CD14-positive monocyte (primary cell): ENCODE results near the gene C2orf81. TPM values are rescaled to one million over a fixed set of nuclear protein-coding genes. Genes with fewer than 3 reads are reported as not detected.

Experiments
- DNase-seq, 3 donors: peaks; one replicate each; pipeline ENCODE4 v3.0.0-alpha.2; 2011 to 2022
- H2AFZ ChIP-seq: 2 replicates; pipeline ENCODE4 v1.6.0; 2012; ENCODE audit warnings: mild to moderate bottlenecking, low read depth, low read length, inconsistent platforms; ENCODE audit not compliant: insufficient read depth, poor library complexity, severe bottlenecking
- H3K27ac ChIP-seq, 2 donors: 1 replicate in 1 of 2; 2 replicates in 1 of 2; pipeline ENCODE4 v1.5.1; 2012 to 2013; ENCODE audit warnings: low read length in 2 of 2, control low read depth in 1 of 2, inconsistent platforms in 1 of 2, low read depth in 1 of 2, mild to moderate bottlenecking in 1 of 2
- H3K27me3 ChIP-seq, 2 donors: one replicate each; pipeline versions ENCODE4 v1.6.0 to v1.6.1; 2011 to 2013; ENCODE audit warnings: low read length in 2 of 2; ENCODE audit not compliant: control insufficient read depth in 2 of 2, insufficient read depth in 2 of 2
- H3K36me3 ChIP-seq, 2 donors: replicated peaks in 1 of 2; 1 replicate in 1 of 2; 2 replicates in 1 of 2; pipeline versions ENCODE4 v1.5.1 to v1.6.1; 2012 to 2013; ENCODE audit warnings: low read length in 2 of 2, control low read depth in 1 of 2, inconsistent platforms in 1 of 2, mild to moderate bottlenecking in 1 of 2; ENCODE audit not compliant: insufficient read depth in 2 of 2, control insufficient read depth in 1 of 2
- H3K4me1 ChIP-seq, 2 donors: 1 replicate in 1 of 2; 2 replicates in 1 of 2; pipeline versions ENCODE4 v1.5.1 to v1.6.1; 2012 to 2013; ENCODE audit warnings: low read length in 2 of 2, control low read depth in 1 of 2, inconsistent platforms in 1 of 2, mild to moderate bottlenecking in 1 of 2, moderate library complexity in 1 of 2; ENCODE audit not compliant: insufficient read depth in 2 of 2, control insufficient read depth in 1 of 2
- H3K4me2 ChIP-seq: replicated peaks from 2 replicates; pipeline ENCODE3; 2012; ENCODE audit warnings: low read length, moderate library complexity, mild to moderate bottlenecking; ENCODE audit not compliant: poor library complexity, severe bottlenecking; ENCODE audit errors: extremely low read depth
- H3K4me3 ChIP-seq, 3 experiments: fragments of 200-600 bp in 1 of 3; sonication (generic) in 1 of 3; replicated peaks in 1 of 3; 1 replicate in 2 of 3; 2 replicates in 1 of 3; pipeline ENCODE4 v1.5.1; 2011 to 2013; ENCODE audit warnings: low read length in 3 of 3, mild to moderate bottlenecking in 3 of 3, control low read depth in 2 of 3, low read depth in 2 of 3, inconsistent platforms in 1 of 3, moderate library complexity in 1 of 3
- H3K79me2 ChIP-seq: 2 replicates; pipeline ENCODE4 v1.6.0; 2012; ENCODE audit warnings: mild to moderate bottlenecking, control low read depth, inconsistent platforms, low read length, moderate library complexity; ENCODE audit not compliant: insufficient read depth
- H3K9ac ChIP-seq: 2 replicates; pipeline ENCODE4 v1.6.0; 2017; ENCODE audit warnings: low read length, mild to moderate bottlenecking; ENCODE audit not compliant: insufficient read depth, poor library complexity, severe bottlenecking
- H3K9me3 ChIP-seq, 2 donors: replicated peaks in 1 of 2; 1 replicate in 1 of 2; 2 replicates in 1 of 2; pipeline versions ENCODE4 v1.5.1 to v1.6.1; 2012 to 2013; ENCODE audit warnings: low read length in 2 of 2, control low read depth in 1 of 2; ENCODE audit not compliant: control insufficient read depth in 1 of 2, insufficient read depth in 1 of 2
- H4K20me1 ChIP-seq: 2 replicates; pipeline ENCODE4 v1.6.0; 2012; ENCODE audit warnings: mild to moderate bottlenecking, low read length, control low read depth, moderate library complexity; ENCODE audit not compliant: insufficient read depth
- H3K27ac Mint-ChIP-seq, 7 donors: one replicate each; pipeline ENCODE4 v1.8.0; 2020; ENCODE audit warnings: mild to moderate bottlenecking in 7 of 7, mixed read lengths in 7 of 7, moderate library complexity in 6 of 7, inconsistent platforms in 2 of 7
- H3K27me3 Mint-ChIP-seq, 3 donors: one replicate each; pipeline ENCODE4 v1.8.0; 2021 to 2022; ENCODE audit warnings: low read depth in 3 of 3, mild to moderate bottlenecking in 3 of 3, mixed read lengths in 3 of 3, moderate library complexity in 3 of 3, inconsistent platforms in 1 of 3
- H3K36me3 Mint-ChIP-seq, 2 donors: one replicate each; pipeline ENCODE4 v1.8.0; 2020; ENCODE audit warnings: mixed read lengths in 2 of 2, inconsistent platforms in 1 of 2, mild to moderate bottlenecking in 1 of 2
- H3K4me1 Mint-ChIP-seq: one replicate; pipeline ENCODE4 v1.8.0; 2020; ENCODE audit warnings: mild to moderate bottlenecking, mixed read lengths
- H3K4me3 Mint-ChIP-seq, 2 donors: one replicate each; pipeline ENCODE4 v1.8.0; 2020; ENCODE audit warnings: mild to moderate bottlenecking in 2 of 2, mixed read lengths in 2 of 2, moderate library complexity in 1 of 2
- H3K9me3 Mint-ChIP-seq, 7 donors: one replicate each; pipeline ENCODE4 v1.8.0; 2020 to 2022; ENCODE audit warnings: mixed read lengths in 7 of 7, mild to moderate bottlenecking in 6 of 7, moderate library complexity in 6 of 7, inconsistent platforms in 2 of 7
- CTCF ChIP-seq: fragments of 200-600 bp; IDR thresholded peaks from one replicate; pipeline ENCODE4 v1.8.0; 2022; ENCODE audit warnings: antibody characterized with exemption, mild to moderate bottlenecking
- WGBS: methylation state at CpG from one replicate; pipeline ENCODE4 v1.1.5; 2013; ENCODE audit warnings: missing lambda C conversion rate; ENCODE audit not compliant: insufficient coverage; 5-methylcytosine and 5-hydroxymethylcytosine counted together
- intact Hi-C, 2 donors: fragments of 100-400 bp; cut with micrococcal nuclease; formaldehyde crosslinking; loops; one replicate each; pipeline versions ENCODE4 v1.15.0 to v1.15.1; 2023
- polyA plus RNA-seq, 3 donors: library from polyadenylated mRNA; depleted of rRNA in 1 of 3; unstranded in 2 of 3; stranded (reverse) in 1 of 3; fragments of 300-500 nt in 2 of 3; fragments of >200 nt in 1 of 3; fragmentation: Illumina TruSeq in 2 of 3; gene quantifications; 1 replicate in 2 of 3; 2 replicates in 1 of 3; pipeline ENCODE4 v1.2.3, GENCODE V29; 2012 to 2021

C2orf81 gene
- polyA plus RNA-seq, 3 donors = 0.49 to 1.7 (median 1.2) TPM

- peaks cover 13 to 27% (median 22%) of the 10 kb centered on the region in 3 donors for H3K27me3 Mint-ChIP-seq
- no peak for DNase-seq
- no peak overlapping the region for H3K27ac Mint-ChIP-seq
- H3K4me2 ChIP-seq = no peak overlapping the region
- peaks cover 57% of the 10 kb centered on the region for H3K4me1 Mint-ChIP-seq
- intact Hi-C loops = no loop called here
- H3K9me3 Mint-ChIP-seq = peaks cover 0 to 4% (median 0%) of the 10 kb centered on the region in 7 donors
- H3K9me3 ChIP-seq = no peaks in the 10 kb centered on the region
- H3K36me3 Mint-ChIP-seq = no peaks in the 10 kb centered on the region
- no peaks in the 10 kb centered on the region for H3K79me2 ChIP-seq
- TF ChIP-seq CTCF = no peak
- peaks cover 0 to 19% of the 10 kb centered on the region in 2 donors for H3K27me3 ChIP-seq
- no peak overlapping the region for H3K27ac ChIP-seq
- no peak overlapping the region for H3K4me3 ChIP-seq
- H3K36me3 ChIP-seq = no peaks in the 10 kb centered on the region
- H3K4me3 Mint-ChIP-seq = peak overlapping the region in 1 of 2 donors; percentile 15
- WGBS = 100% methylated on average over 1 of the region's 3 CpGs
- H2AFZ ChIP-seq = no peak overlapping the region
- H3K4me1 ChIP-seq = peaks cover 56 to 65% of the 10 kb centered on the region in 2 donors
- H3K9ac ChIP-seq = no peak overlapping the region
- H4K20me1 ChIP-seq = no peaks in the 10 kb centered on the region
Measured at GRCh38 chr2:74417197-74417596, 4.2 kb downstream of the C2orf81 start.

- no peak overlapping the region for H3K27ac ChIP-seq
- H3K79me2 ChIP-seq = no peaks in the 10 kb centered on the region
- 17% methylated on average over 1 of the region's 3 CpGs for WGBS
- H3K36me3 ChIP-seq = no peaks in the 10 kb centered on the region
- no peak for TF ChIP-seq CTCF
- intact Hi-C loops = no loop called here
- H4K20me1 ChIP-seq = no peaks in the 10 kb centered on the region
- Mint-ChIP-seq H3K9me3 (peaks cover 0 to 4% (median 0%) of the 10 kb centered on the region in 7 donors), H3K36me3 (no peaks in the 10 kb centered on the region), H3K27ac (no peak overlapping the region), H3K4me3 (peak overlapping the region in 1 of 2 donors; percentile 15), H3K4me1 (peaks cover 53% of the 10 kb centered on the region), H3K27me3 (peaks cover 13 to 25% (median 20%) of the 10 kb centered on the region in 3 donors)
- no peak overlapping the region for H3K4me3 ChIP-seq
- H3K9me3 ChIP-seq = no peaks in the 10 kb centered on the region
- H3K27me3 ChIP-seq = peaks cover 0 to 19% of the 10 kb centered on the region in 2 donors
- DNase-seq = no peak
- no peak overlapping the region for H3K9ac ChIP-seq
- no peak overlapping the region for H2AFZ ChIP-seq
- H3K4me1 ChIP-seq = peaks cover 52 to 61% of the 10 kb centered on the region in 2 donors
- no peak overlapping the region for H3K4me2 ChIP-seq
Measured at GRCh38 chr2:74416778-74417177, 4.6 kb downstream of the C2orf81 start.
